GM23248 (cell line): Measurements from ENCODE around the gene INTS6L. TPM values are rescaled to one million over a fixed set of nuclear protein-coding genes. Genes with fewer than 3 reads are reported as not detected.

Experiments used
- DNase-seq: peaks from one replicate; pipeline ENCODE4 v3.0.0-alpha.2; 2015
- H2AFZ ChIP-seq: fragments of 200-600 bp; sonication (generic); 2 replicates; pipeline ENCODE4 v1.6.1; 2016; ENCODE audit warnings: antibody characterized with exemption
- H3F3A ChIP-seq: fragments of 200-600 bp; sonication (generic); 2 replicates; pipeline ENCODE4 v1.6.1; 2016; ENCODE audit warnings: mild to moderate bottlenecking, antibody characterized with exemption, mixed run types; ENCODE audit not compliant: insufficient read depth
- H3K27ac ChIP-seq: fragments of 200-600 bp; sonication (generic); 2 replicates; pipeline ENCODE4 v1.5.1; 2016; ENCODE audit warnings: mild to moderate bottlenecking
- H3K27me3 ChIP-seq: fragments of 200-600 bp; sonication (generic); replicated peaks from 2 replicates; pipeline ENCODE4 v1.6.1; 2016; ENCODE audit warnings: mild to moderate bottlenecking; ENCODE audit not compliant: insufficient read depth
- H3K36me3 ChIP-seq: fragments of 200-600 bp; sonication (generic); 2 replicates; pipeline ENCODE4 v1.6.1; 2016; ENCODE audit warnings: low read depth, mild to moderate bottlenecking
- H3K4me1 ChIP-seq: fragments of 200-600 bp; sonication (generic); 2 replicates; pipeline ENCODE4 v1.6.1; 2016; ENCODE audit warnings: mild to moderate bottlenecking; ENCODE audit not compliant: insufficient read depth
- H3K4me2 ChIP-seq: fragments of 200-600 bp; sonication (generic); one replicate; pipeline ENCODE4 v1.6.1; 2016; ENCODE audit warnings: mild to moderate bottlenecking; ENCODE audit not compliant: unreplicated experiment
- H3K4me3 ChIP-seq: fragments of 200-600 bp; sonication (generic); 2 replicates; pipeline ENCODE4 v1.5.1; 2016; ENCODE audit warnings: mild to moderate bottlenecking
- H3K79me2 ChIP-seq: fragments of 200-600 bp; sonication (generic); 2 replicates; pipeline ENCODE4 v1.6.1; 2016; ENCODE audit warnings: mild to moderate bottlenecking; ENCODE audit not compliant: insufficient read depth
- H3K9ac ChIP-seq: fragments of 200-600 bp; sonication (generic); 2 replicates; pipeline ENCODE4 v1.6.1; 2016; ENCODE audit warnings: mild to moderate bottlenecking
- H3K9me2 ChIP-seq: fragments of 200-600 bp; sonication (generic); 2 replicates; pipeline ENCODE4 v1.6.1; 2016; ENCODE audit warnings: mixed run types, mild to moderate bottlenecking, moderate library complexity; ENCODE audit not compliant: insufficient read depth
- H3K9me3 ChIP-seq: fragments of 200-600 bp; sonication (generic); one replicate; pipeline ENCODE4 v1.6.1; 2017; ENCODE audit warnings: low read depth
- H4K20me1 ChIP-seq: fragments of 200-600 bp; sonication (generic); 2 replicates; pipeline ENCODE4 v1.6.0; 2016; ENCODE audit not compliant: insufficient read depth
- EZH2 ChIP-seq: fragments of 200-600 bp; sonication (generic); IDR thresholded peaks from 2 replicates; pipeline ENCODE4 v1.6.1; 2018; ENCODE audit warnings: antibody characterized with exemption, mild to moderate bottlenecking; ENCODE audit not compliant: insufficient read depth, poor library complexity, severe bottlenecking
- EZH2phosphoT487 ChIP-seq: fragments of 200-600 bp; sonication (generic); IDR thresholded peaks from 2 replicates; pipeline ENCODE4 v1.6.1; 2018; ENCODE audit warnings: antibody characterized with exemption, moderate library complexity, mild to moderate bottlenecking, low read depth; ENCODE audit not compliant: insufficient read depth
- WGBS, 2 experiments: methylation state at CpG; one replicate each; pipeline ENCODE4 v1.1.6; 2015 to 2017; ENCODE audit warnings: low lambda C conversion rate in 2 of 2, low coverage in 1 of 2; ENCODE audit errors: missing lambda C conversion rate in 2 of 2; 5-methylcytosine and 5-hydroxymethylcytosine counted together
- in situ Hi-C: fragments of 300-500 bp; cut with MboI; formaldehyde crosslinking; loops from 2 replicates; pipeline ENCODE4 v1.15.0; 2020
- polyA plus RNA-seq: library from polyadenylated mRNA; unstranded; fragments of >200 nt; fragmentation: Nextera tagmentation; extraction: Ambion mirVana; gene quantifications from 2 replicates; pipeline ENCODE4 v1.2.1, GENCODE V29; 2016
- total RNA-seq: library from RNA; depleted of rRNA; stranded (reverse); fragments of >200 nt; shearing (Covaris generic); gene quantifications from 2 replicates; pipeline ENCODE4 v1.2.3, GENCODE V29; 2014

Gene INTS6L
- total and polyA plus RNA-seq, 2 experiments from 2014 or later = 1.2 to 1.9 TPM

GRCh38 chrX:135541351-135541750 is 20.9 kb downstream of the INTS6L start:
- H3K4me2 ChIP-seq = no peak overlapping the region

DNA sequence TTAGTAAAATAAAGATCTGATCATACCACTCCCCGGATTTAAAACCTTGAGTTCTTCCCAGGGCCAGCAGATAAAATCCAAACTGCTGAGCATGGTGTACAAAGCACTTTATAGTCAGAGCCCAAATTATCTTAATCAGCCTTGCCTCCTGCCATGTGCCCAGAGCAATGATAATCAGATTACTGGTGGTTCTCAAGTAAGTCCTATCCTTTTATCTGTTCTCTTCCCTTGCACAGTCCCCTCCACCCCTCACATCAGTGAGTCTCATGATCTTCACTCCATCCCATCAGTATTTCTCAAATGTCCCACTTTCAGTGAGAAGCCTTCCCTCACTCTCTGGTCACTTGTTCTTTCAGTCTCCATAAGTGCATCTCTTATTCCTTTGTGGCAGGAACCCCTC is 22.7 kb downstream of the INTS6L start:
- WGBS, 2 experiments = 100% methylated on average over 1 of the region's 1 CpG
- no peaks in the 10 kb centered on the region for H3F3A ChIP-seq
- in situ Hi-C loops = no loop called here

More at GRCh38 chrX:135541351-135541750, 20.9 kb downstream of the INTS6L start:
- no peaks in the 10 kb centered on the region for H3K79me2 ChIP-seq
- TF ChIP-seq EZH2phosphoT487 (no peak), EZH2 (no peak)
- no peaks in the 10 kb centered on the region for H3K9me3 ChIP-seq
- H2AFZ ChIP-seq = no peak overlapping the region
- H3K27me3 ChIP-seq = no peaks in the 10 kb centered on the region
- H3K4me1 ChIP-seq = no peaks in the 10 kb centered on the region
- H3F3A ChIP-seq = no peaks in the 10 kb centered on the region
- in situ Hi-C loops = no loop called here
- no peaks in the 10 kb centered on the region for H3K36me3 ChIP-seq
- no peak overlapping the region for H3K27ac ChIP-seq
- no peaks in the 10 kb centered on the region for H4K20me1 ChIP-seq
- no peaks in the 10 kb centered on the region for H3K9me2 ChIP-seq
- 97 to 100% methylated on average over 1 of the region's 1 CpG for WGBS, 2 experiments
- no peak overlapping the region for H3K9ac ChIP-seq
- DNase-seq = no peak
- no peak overlapping the region for H3K4me3 ChIP-seq

DNA sequence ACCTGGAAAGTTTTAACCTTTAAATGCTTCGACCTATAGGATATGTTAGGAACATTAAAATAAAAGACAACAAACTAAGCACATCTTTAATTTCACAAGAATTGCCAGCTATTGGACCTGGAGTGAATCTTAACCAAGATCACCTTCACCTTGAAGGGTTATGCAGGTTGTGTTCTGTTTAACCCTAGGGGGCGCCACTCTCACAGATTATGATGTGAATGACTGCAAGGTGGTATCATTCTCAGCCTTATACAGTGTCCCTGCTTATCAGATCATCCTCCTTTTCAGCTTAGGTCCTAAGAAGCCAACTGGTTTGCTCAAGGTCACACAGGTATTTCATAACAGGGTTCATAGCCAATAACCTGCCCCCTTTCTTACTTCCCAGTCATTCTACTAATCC is 23.5 kb downstream of the INTS6L start:
- in situ Hi-C loops = no loop called here
- Histone ChIP-seq H2AFZ (no peak overlapping the region), H3F3A (no peaks in the 10 kb centered on the region), H3K4me3 (no peak overlapping the region), H4K20me1 (no peaks in the 10 kb centered on the region), H3K9me2 (no peaks in the 10 kb centered on the region), H3K9me3 (no peaks in the 10 kb centered on the region), H3K36me3 (no peaks in the 10 kb centered on the region), H3K27me3 (no peaks in the 10 kb centered on the region), H3K4me1 (no peaks in the 10 kb centered on the region), H3K4me2 (no peak overlapping the region), H3K27ac (no peak overlapping the region), H3K9ac (no peak overlapping the region), H3K79me2 (no peaks in the 10 kb centered on the region)
- TF ChIP-seq EZH2phosphoT487 (no peak), EZH2 (no peak)
- 14 to 23% methylated on average over 2 of the region's 2 CpGs for WGBS, 2 experiments
- DNase-seq = no peak

More for the DNA sequence above, 22.7 kb downstream of the INTS6L start:
- Histone ChIP-seq H4K20me1 (no peaks in the 10 kb centered on the region), H3K4me3 (no peak overlapping the region), H3K9ac (no peak overlapping the region), H3K27ac (no peak overlapping the region), H3K27me3 (no peaks in the 10 kb centered on the region), H3K4me2 (no peak overlapping the region), H3K36me3 (no peaks in the 10 kb centered on the region), H3K9me3 (no peaks in the 10 kb centered on the region), H2AFZ (no peak overlapping the region), H3K79me2 (no peaks in the 10 kb centered on the region), H3K4me1 (no peaks in the 10 kb centered on the region), H3K9me2 (no peaks in the 10 kb centered on the region)
- TF ChIP-seq EZH2phosphoT487 = no peak
- no peak for TF ChIP-seq EZH2
- no peak for DNase-seq

DNA sequence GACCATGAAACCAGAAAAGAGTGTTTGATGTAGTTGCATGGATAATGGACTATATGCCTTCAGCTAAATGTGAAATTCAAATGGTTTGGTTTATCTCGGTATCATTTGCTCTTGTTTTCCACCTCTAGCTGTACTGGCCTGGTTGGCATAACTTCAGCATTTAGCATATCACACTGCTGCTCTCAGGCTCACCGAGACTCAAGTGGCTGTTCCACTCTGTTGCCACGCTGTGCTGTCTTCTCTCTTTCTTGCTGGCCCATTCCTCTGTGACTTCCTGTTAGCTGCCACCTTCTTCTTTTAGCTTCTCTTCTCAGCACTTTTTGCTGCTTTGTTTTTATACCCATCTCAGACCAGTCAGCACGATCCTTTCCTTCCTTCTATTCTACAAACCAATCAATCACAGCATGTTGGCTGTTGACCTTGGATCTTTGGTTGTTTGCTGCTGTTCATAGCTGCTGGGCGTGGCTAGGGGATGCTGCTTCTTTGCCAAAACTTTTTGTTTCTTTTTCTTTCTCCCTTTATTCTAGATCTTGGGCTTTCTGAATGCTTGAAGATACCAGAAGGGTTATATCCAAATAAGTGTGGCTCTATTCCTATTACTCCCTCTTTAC is 24.0 kb downstream of the INTS6L start:
- Histone ChIP-seq H3K9me2 (no peaks in the 10 kb centered on the region), H3K9me3 (no peaks in the 10 kb centered on the region), H3K4me2 (no peak overlapping the region), H3F3A (no peaks in the 10 kb centered on the region), H3K27ac (no peak overlapping the region), H3K4me3 (no peak overlapping the region), H3K36me3 (no peaks in the 10 kb centered on the region), H3K9ac (no peak overlapping the region), H3K27me3 (no peaks in the 10 kb centered on the region), H4K20me1 (no peaks in the 10 kb centered on the region), H3K4me1 (no peaks in the 10 kb centered on the region), H3K79me2 (no peaks in the 10 kb centered on the region), H2AFZ (no peak overlapping the region)
- 78 to 89% methylated on average over 5 of the region's 5 CpGs for WGBS, 2 experiments
- in situ Hi-C loops = no loop called here
- TF ChIP-seq EZH2 (no peak), EZH2phosphoT487 (no peak)
- no peak for DNase-seq

DNA sequence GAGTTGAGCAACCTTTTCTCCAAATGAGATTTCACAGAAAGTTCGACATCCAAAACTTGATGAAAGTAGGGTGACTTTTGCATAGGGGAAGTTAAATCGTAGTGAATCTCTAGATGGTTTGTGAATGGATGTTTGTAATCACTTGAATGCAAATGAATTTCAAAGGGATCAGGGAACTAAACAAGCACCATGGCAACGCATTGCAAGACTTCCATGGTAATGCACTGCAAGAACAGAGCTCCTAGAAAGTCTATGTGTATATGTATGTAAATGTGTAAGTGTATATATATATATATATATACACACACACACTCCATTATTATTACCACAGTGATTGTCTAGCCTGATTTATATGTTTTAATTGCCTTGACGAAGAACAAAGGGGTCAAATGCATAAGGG is 27.3 kb downstream of the INTS6L start:
- H2AFZ ChIP-seq = no peak overlapping the region

More for the DNA sequence above, 27.3 kb downstream of the INTS6L start:
- Histone ChIP-seq H3K4me2 (no peak overlapping the region), H3F3A (no peaks in the 10 kb centered on the region), H3K9me3 (no peaks in the 10 kb centered on the region), H3K36me3 (no peaks in the 10 kb centered on the region), H3K79me2 (no peaks in the 10 kb centered on the region), H3K4me3 (no peak overlapping the region), H3K9me2 (no peaks in the 10 kb centered on the region), H3K27me3 (no peaks in the 10 kb centered on the region), H4K20me1 (no peaks in the 10 kb centered on the region), H3K9ac (no peak overlapping the region), H3K27ac (no peak overlapping the region), H3K4me1 (no peaks in the 10 kb centered on the region)
- no peak for DNase-seq
- TF ChIP-seq EZH2 = no peak
- TF ChIP-seq EZH2phosphoT487 = no peak
- WGBS, 2 experiments = 92 to 96% methylated on average over 4 of the region's 4 CpGs
- in situ Hi-C loops = no loop called here
